DOHH2 (cell line): ENCODE measurements around the gene AKAP17A.

Experiments
- H3F3A ChIP-seq: fragments of 200-600 bp; sonication (generic), shearing (Covaris generic); 2 replicates; pipeline ENCODE4 v1.6.0; 2016; ENCODE audit warnings: antibody characterized with exemption, mild to moderate bottlenecking; ENCODE audit not compliant: control insufficient read depth, insufficient read depth
- H3K27ac ChIP-seq: fragments of 200-600 bp; sonication (generic); 2 replicates; pipeline ENCODE4 v1.5.1; 2014; ENCODE audit warnings: low read depth, mild to moderate bottlenecking, low read length, moderate library complexity
- H3K27me3 ChIP-seq: fragments of 200-600 bp; sonication (generic); 2 replicates; pipeline ENCODE4 v1.6.1; 2014; ENCODE audit warnings: mild to moderate bottlenecking, low read length, mixed read lengths; ENCODE audit not compliant: control insufficient read depth
- H3K36me3 ChIP-seq: fragments of 200-600 bp; sonication (generic); 2 replicates; pipeline ENCODE4 v1.6.1; 2014; ENCODE audit warnings: mild to moderate bottlenecking, low read length, moderate library complexity, mixed read lengths; ENCODE audit not compliant: control insufficient read depth
- H3K4me1 ChIP-seq: fragments of 200-600 bp; sonication (generic); 2 replicates; pipeline ENCODE4 v1.6.1; 2014; ENCODE audit warnings: mild to moderate bottlenecking, low read length, mixed read lengths; ENCODE audit not compliant: control insufficient read depth
- H3K4me2 ChIP-seq: fragments of 200-600 bp; sonication (generic); 2 replicates; pipeline ENCODE4 v1.6.0; 2014; ENCODE audit warnings: mild to moderate bottlenecking, low read length, moderate library complexity
- H3K4me3 ChIP-seq: fragments of 200-600 bp; sonication (generic); 2 replicates; pipeline ENCODE4 v1.5.1; 2014; ENCODE audit warnings: mild to moderate bottlenecking, low read length, mixed read lengths
- H3K79me2 ChIP-seq: fragments of 200-600 bp; sonication (generic); 2 replicates; pipeline ENCODE4 v1.6.1; 2014; ENCODE audit warnings: mild to moderate bottlenecking, low read length, mixed read lengths; ENCODE audit not compliant: control insufficient read depth
- H3K9me2 ChIP-seq: fragments of 200-600 bp; sonication (generic); replicated peaks from 2 replicates; pipeline ENCODE4 v1.6.1; 2014; ENCODE audit warnings: mild to moderate bottlenecking, low read length, mixed read lengths; ENCODE audit not compliant: control insufficient read depth
- H3K9me3 ChIP-seq: fragments of 200-600 bp; sonication (generic); 2 replicates; pipeline ENCODE4 v1.6.1; 2014; ENCODE audit warnings: antibody characterized with exemption, low read length, mixed read lengths; ENCODE audit not compliant: control insufficient read depth, insufficient read depth
- H4K20me1 ChIP-seq: fragments of 200-600 bp; sonication (generic); 2 replicates; pipeline ENCODE4 v1.6.0; 2014; ENCODE audit warnings: low read depth, mild to moderate bottlenecking, antibody characterized with exemption, low read length, moderate library complexity; ENCODE audit not compliant: control insufficient read depth, insufficient read depth
- CTCF ChIP-seq: fragments of 200-600 bp; sonication (generic); IDR thresholded peaks from one replicate; pipeline ENCODE4 v1.5.1; 2014; ENCODE audit warnings: antibody characterized with exemption, mild to moderate bottlenecking, low read depth, low read length; ENCODE audit not compliant: poor library complexity, severe bottlenecking
- EZH2phosphoT487 ChIP-seq: fragments of 200-600 bp; sonication (generic); IDR thresholded peaks from 2 replicates; pipeline ENCODE4 v1.6.1; 2017; ENCODE audit warnings: borderline replicate concordance, mild to moderate bottlenecking, antibody characterized with exemption, low read length, moderate library complexity, mixed read lengths

The AKAP17A gene

GRCh38 chrX:1602299-1602698, 10.9 kb downstream of the AKAP17A start:
- Histone ChIP-seq H3K4me3 (no peak overlapping the region), H4K20me1 (no peaks in the 10 kb centered on the region), H3K27me3 (no peaks in the 10 kb centered on the region), H3K4me1 (no peaks in the 10 kb centered on the region), H3K4me2 (no peak overlapping the region), H3K9me3 (no peaks in the 10 kb centered on the region), H3K27ac (no peak overlapping the region), H3K79me2 (peaks cover 47% of the 10 kb centered on the region), H3K36me3 (peaks cover 62% of the 10 kb centered on the region), H3K9me2 (no peaks in the 10 kb centered on the region), H3F3A (0 out of 2 replicates have a peak, but pooled peaks cover 8% of the 10 kb centered on the region)
- TF ChIP-seq CTCF (no peak), EZH2phosphoT487 (no peak)

DNA sequence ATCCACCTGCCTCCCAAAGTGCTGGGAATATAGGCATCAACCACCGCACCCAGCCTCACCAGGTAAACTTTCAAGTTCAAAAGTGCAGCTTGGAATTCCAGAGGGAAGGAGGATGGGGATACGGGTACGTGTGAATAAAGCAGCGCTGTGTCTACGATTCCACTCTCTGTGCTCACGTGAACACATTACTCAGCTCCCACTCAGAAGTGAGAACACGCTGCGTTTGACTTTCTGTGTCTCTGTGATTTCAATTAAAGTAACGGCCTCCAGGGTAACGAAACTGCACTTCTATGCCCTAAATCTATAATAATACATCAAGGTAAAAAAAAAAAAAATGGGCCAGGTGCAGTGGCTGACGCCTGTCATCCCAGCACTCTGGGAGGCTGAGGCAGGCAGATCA, 15.1 kb downstream of the AKAP17A start:
- H3K79me2 ChIP-seq = peaks cover 14% of the 10 kb centered on the region

GRCh38 chrX:1609311-1609710, 17.9 kb downstream of the AKAP17A start:
- no peaks in the 10 kb centered on the region for H3K79me2 ChIP-seq
- H3K27ac ChIP-seq = no peak overlapping the region
- 0 out of 2 replicates have a peak, but pooled peaks cover 3% of the 10 kb centered on the region for H3K4me1 ChIP-seq
- no peak overlapping the region for H3K4me2 ChIP-seq
- TF ChIP-seq EZH2phosphoT487 (no peak), CTCF (no peak)
- no peaks in the 10 kb centered on the region for H4K20me1 ChIP-seq
- H3K9me2 ChIP-seq = no peaks in the 10 kb centered on the region
- no peak overlapping the region for H3K4me3 ChIP-seq
- H3K27me3 ChIP-seq = no peaks in the 10 kb centered on the region
- H3F3A ChIP-seq = 0 out of 2 replicates have a peak, but pooled peaks cover 8% of the 10 kb centered on the region
- no peaks in the 10 kb centered on the region for H3K9me3 ChIP-seq
- H3K36me3 ChIP-seq = no peaks in the 10 kb centered on the region

More for the DNA sequence above, 15.1 kb downstream of the AKAP17A start:
- Histone ChIP-seq H3K9me3 (no peaks in the 10 kb centered on the region), H4K20me1 (no peaks in the 10 kb centered on the region), H3K9me2 (no peaks in the 10 kb centered on the region), H3K27ac (no peak overlapping the region), H3K4me2 (no peak overlapping the region), H3K4me3 (no peak overlapping the region), H3K36me3 (peaks cover 20% of the 10 kb centered on the region), H3K27me3 (no peaks in the 10 kb centered on the region), H3F3A (0 out of 2 replicates have a peak, but pooled peaks cover 8% of the 10 kb centered on the region), H3K4me1 (0 out of 2 replicates have a peak, but pooled peaks cover 3% of the 10 kb centered on the region)
- TF ChIP-seq CTCF (no peak), EZH2phosphoT487 (no peak)
